GM21423 (cell line): ENCODE results near the gene GRID1.

Experiments used
- ATAC-seq: cut with Tn5 transposase; IDR thresholded peaks from one replicate; pipeline ENCODE4 v1.9.1; 2021; ENCODE audit warnings: mild to moderate bottlenecking, moderate library complexity; ENCODE audit not compliant: unreplicated experiment

The GRID1 gene

GRCh38 chr10:85682621-85683020, 684.0 kb downstream of the GRID1 start:
- no peak for ATAC-seq

DNA sequence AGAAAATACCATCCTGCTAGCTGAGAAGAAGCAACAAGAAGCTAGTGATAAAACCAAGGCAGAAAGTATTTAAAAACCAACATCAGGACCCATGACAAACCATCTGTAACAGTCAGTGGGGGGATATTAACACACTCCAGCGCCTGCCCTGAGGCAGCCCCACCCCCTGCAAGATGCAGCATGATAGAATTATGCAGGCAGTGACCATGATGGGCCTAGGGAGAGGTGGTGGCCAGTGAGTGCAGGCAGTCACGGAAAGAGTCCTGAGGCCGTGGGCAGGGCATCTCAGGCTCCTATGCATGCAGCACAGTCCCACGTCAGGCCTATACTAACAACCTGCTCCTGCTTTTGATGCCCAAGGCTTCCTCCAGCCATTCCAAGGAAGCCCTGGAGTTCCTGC, 686.9 kb downstream of the GRID1 start:
- ATAC-seq = no peak

DNA sequence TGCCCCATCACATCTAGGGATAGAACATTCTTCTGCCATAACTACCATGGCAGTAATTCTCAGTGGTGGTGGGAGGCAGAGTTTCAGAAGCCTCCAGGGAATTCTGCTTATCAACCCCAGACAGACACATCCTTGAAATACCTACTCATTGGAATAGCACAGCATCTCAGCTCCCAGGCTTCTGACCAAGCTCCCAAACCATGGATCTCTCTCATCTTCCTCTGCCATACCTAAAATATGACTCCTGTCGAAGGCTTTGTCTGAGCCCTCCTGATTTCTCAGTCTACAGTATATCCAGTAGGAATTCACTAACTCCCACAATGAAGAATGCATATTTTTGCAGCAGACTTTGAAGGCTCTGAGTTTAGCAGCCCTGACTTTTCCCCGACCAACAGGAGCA, 687.5 kb downstream of the GRID1 start:
- ATAC-seq = no peak

- ATAC-seq = no peak
Measured at GRCh38 chr10:85674851-85675250, 691.7 kb downstream of the GRID1 start.

DNA sequence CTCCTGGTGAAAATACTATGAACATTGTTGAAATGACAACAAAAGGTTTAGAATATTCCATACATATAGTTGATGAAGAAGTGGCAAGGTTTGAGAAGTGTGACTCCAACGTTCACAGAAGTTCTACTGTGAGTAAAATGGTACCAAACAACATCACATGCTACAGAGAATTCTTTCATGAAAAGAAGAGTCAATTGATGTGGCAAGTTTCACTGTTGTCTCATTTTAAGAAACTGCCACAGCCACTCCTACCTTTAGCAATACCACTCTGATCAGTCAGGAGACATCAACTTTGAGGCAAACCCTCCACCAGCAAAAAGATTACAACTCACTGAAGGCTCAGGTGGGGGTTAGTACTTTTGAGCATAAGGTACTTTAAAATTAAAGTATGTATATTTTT, 693.3 kb downstream of the GRID1 start:
- ATAC-seq = no peak

DNA sequence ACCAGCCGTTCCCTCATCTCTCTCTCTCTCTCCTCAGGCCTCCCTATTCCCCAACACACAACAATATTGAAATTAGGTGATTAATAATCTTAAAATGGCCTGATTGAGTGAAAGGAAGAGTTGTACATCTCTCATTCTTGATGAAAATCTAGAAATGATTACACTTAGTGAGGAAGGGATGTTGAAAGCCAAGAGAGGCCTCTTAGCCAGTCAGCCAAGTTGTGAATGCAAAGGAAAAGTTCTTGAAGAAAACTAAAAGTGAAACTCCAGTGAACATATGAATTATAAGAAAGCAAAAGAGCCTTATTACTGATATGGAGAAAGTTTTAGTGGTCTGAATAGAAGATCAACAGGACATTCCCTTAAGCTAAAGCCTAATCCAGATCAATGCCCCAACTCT, 695.1 kb downstream of the GRID1 start:
- no peak for ATAC-seq

DNA sequence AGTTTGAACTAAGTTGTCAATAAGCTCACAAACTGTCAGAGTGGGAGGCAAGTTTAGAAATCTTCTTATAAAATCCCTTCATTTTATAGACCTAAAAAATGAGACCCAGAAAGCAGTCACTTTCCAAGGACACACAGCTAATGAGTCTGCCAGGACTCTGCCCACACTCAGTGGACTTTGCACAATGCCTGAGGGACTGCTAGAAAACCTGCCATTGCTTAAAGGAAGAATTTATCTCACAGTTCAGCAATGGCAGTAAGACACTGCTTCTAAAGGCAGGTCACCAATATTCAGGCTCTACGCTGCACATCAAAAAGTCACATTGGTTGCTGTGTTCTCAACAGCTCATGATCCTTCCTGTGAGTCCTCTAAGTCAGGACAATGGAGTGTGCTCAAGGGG, 698.1 kb downstream of the GRID1 start:
- ATAC-seq = no peak

DNA sequence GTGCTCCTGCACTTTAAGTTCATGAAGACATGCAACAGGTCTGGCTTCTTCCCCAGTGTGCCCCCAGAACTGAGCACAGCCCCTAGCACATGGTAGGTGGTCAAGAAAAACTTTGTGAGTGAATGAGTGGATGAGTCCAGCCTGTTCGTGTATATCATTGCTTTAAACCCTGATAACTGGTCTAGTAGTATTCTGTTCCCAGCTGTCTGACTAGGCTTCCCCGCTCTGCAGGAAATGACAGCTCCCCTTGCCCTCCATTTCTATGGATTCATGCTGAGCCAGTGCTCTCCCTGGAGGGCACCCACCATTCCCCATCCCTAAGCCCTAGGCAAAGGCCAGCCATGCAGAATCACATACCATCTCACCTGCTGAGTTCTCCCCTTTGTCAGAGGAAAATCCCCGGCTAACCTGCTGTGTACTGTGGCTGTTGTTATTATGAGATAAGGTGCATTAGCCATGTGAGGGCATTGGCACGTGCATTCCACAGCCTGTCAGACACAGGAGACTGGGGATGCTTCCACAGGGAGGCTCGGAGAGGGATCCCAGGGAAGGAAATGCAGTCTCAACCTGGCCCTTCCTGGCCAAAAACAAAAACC, 698.9 kb downstream of the GRID1 start:
- ATAC-seq = no peak

DNA sequence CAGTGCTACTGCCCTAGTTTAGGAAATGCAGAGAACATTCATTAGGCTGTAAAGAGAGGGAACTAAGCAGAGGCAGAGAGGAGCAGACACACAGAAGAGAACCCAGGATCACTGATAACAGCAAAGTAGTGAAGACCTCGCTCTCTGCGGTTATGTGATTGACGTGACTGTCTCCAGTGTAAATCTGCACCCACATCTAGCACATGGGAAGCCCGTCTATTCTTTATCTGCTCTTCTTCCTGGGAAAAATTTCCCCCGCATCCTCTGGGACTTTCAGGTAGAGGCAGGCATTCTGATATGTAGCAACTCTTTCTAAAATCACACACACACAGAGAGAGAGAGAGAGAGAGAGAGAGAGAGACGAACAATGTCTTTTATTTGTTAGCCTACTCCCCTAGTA, 699.6 kb downstream of the GRID1 start:
- no peak for ATAC-seq

- ATAC-seq = no peak
Measured at GRCh38 chr10:85666102-85666501, 700.5 kb downstream of the GRID1 start.

- no peak for ATAC-seq
Measured at GRCh38 chr10:85665681-85666080, 700.9 kb downstream of the GRID1 start.

- ATAC-seq = no peak
Measured at GRCh38 chr10:85665078-85665477, 701.5 kb downstream of the GRID1 start.

DNA sequence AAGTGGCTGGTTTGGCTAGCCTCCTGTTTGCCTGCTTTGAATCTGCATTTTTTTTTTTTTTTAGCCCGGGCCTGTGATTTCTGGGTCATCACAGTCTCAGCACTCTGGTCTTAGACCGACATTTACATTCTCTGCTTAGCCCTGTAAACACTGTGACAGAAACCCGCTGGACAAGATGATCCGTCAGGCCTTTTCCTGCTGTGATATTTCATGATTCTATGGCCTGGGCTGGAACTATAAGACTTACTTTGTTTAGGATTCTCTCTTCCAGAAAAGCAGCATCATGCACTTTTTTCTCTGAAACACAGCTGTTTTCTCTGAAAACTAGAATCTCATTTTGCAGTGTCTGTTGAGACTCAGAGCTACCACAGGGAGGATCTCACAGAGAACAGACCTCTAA, 705.5 kb downstream of the GRID1 start:
- no peak for ATAC-seq

DNA sequence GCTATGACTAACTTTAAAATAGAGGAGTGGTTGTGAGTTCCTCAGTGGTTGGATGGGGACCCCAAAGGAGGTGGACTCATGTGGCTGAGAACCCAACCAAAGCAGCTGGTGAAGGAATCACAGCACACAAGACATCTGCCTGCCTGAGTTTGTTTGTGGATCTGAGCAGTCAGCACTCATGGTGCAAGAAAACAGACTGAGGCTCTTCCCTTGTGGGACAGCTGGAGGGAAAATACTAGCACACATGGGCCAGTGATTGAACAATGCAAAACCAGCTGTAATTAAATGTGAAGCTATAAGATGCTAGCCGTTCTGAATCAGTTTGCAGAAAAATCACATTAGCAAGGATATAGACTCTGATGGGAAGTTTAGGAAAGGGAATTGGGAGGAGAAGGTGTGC, 707.3 kb downstream of the GRID1 start:
- ATAC-seq = no peak

DNA sequence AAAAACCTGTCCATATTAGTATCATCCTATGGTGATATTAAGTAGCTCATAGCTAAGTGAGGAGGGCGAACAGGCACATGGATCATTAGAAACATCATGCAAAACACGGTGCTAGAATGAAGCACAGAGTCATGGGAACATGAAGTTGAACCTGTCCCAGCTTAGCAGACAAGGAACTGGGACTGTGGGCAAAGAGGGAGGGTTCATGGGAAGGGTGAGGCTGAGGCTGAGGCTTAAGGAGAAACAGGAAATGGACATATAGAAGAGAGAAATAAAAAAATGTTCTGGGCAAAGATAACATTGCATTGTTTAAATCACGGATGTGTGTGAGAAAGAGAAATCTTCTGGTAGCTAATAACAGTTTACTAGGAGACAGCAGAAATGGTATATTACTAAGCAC, 708.1 kb downstream of the GRID1 start:
- ATAC-seq = no peak

DNA sequence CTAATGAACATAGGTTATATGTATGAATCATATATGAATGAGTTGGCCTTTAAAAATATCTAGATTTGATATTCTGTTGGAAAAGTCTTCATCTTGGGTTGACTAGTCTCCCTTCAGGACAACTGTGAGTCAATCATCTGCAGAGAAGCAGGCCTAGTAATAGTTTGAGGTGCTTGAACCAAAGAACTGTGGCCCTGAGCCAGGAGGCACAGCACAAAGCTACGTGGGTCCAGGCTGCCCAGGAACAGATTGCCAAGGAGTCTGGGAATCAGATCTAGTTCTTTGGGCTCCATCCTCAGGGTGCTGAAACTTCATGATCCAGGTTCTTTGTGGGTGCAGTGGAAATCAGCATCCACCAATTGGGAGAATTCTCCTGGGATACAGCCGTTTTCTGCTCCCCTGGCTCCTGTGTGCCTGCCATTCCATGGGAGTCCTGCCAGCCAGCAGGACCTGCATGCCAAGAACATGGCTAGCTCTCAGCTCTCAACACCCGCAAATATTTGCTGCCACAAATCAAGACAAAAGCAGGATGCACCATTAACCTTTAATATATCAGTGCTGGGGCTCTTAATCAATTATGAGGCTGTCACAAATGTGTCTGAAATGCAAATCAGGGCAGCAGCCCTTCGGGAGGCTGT, 709.0 kb downstream of the GRID1 start:
- no peak for ATAC-seq

GRCh38 chr10:85655411-85655810, 711.2 kb downstream of the GRID1 start:
- no peak for ATAC-seq

DNA sequence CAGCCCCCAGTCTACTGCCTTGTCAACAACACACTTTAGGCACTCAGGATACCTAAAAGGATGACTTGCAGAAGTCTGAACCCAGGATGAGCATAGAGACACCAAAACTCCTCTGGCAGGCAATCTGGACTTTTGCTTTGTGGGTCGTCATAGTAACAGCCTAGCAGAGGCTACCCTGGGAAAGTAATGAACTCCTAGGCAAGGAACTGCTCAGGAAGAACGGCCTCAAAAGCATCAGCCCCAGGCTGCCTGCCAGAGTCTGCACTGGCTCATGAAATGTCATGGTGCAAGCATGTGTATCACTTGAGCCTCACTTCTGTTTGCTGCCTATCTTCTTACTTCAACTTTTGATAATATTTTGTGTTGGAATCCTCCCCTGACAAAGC, 715.1 kb downstream of the GRID1 start:
- ATAC-seq = no peak

DNA sequence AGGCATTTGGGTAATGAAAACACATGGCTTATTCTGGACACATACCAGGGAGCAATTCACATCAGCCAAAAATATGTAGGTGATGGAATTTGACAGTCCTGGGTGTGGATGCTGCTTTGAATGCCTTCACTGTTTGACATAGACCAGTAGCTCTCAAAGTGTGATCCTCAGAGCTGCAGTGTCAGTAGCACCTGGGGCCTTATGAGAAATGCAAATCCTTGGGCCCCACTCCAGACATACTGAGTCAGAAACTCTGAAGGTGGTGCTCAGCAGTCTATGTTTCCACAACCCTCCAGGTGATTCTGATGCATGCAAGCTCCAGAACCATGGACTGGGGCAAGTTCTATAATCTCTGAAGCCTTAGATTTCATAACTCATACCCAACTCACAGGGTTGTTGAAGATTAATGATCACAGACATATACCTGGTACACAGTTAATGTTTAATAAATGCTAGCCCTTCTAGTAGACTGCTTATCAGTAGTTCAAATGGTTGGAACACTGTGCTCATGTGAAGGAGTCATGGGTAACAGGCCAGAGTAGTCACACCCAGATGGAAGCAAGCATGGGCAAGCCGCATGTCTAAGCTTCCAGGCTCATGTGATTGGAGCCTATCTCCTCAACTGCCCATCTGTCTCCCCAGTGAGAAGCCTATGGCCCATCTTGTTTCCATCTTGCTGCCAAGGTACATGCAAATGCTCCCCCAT, 715.7 kb downstream of the GRID1 start:
- ATAC-seq = no peak

- no peak for ATAC-seq
Measured at GRCh38 chr10:85649461-85649860, 717.1 kb downstream of the GRID1 start.

DNA sequence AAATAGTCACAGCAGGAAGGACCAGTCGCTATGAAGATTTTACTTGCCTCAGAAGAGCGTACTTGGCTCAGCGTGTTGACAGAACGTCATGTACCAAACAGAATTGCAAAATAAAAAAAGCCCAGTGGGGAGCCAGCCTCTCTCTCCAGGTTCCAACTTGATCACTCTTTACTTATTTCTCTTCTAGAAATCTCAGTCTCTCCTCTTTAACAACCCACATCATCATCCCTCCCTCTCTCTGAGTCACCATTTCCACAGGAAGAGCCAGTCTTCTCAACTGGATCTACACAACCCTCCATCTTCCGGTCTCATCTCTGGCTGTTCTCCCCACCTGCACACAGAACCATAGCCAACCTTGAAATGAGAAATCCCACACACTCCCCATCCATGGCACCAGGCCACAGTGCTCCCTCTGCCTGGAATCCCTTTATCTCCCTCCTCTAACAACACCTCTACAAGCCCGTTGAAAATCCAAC, 718.3 kb downstream of the GRID1 start:
- ATAC-seq = no peak

DNA sequence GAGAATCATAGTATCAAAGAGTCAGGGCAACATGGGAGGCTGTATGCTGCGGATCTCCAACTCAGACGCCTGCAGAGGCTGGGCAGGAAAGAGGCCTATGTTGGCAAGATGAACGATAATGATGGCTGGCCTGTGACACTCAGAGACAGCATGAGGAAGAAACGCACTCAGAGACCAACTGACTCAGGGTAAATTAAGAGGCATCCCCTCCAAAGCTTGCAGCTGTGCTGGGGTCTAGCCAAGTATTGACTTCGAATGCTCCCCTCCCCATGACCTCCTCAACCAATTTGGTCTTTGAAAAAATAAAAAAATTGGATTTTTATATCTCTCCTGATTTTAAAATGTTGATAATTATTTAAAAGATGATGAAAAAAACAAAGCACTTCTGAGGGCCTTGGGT, 718.9 kb downstream of the GRID1 start:
- ATAC-seq = no peak
